Anterior cingulate cortex (tissue), 58 donors: ENCODE results near the gene USP30.

ENCODE experiments used
- DNase-seq, 58 donors: peaks; one replicate each; lab custom pipeline; 2025; lab: John Stamatoyannopoulos, UW

The USP30 gene

DNA sequence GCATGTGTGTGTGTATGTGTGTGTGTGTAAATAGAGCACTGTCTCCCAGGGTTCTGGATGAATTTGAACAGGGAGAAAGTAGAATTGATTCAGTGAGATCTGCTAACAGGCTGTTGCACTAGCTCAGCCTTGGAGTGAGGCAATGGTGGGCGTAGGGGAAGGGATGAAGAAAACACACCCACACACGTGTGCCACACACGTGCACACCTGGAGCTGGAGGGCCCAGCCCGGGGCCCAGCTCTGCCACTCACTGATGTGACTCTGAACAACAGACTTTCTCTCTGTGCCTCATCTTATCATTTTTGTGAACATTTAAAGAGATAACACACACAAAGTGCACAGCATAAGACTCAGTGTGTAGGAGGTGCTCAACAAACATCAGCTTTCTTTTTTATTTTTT, 68.2 kb downstream of the USP30 start:
- DNase-seq, result no peak

DNA sequence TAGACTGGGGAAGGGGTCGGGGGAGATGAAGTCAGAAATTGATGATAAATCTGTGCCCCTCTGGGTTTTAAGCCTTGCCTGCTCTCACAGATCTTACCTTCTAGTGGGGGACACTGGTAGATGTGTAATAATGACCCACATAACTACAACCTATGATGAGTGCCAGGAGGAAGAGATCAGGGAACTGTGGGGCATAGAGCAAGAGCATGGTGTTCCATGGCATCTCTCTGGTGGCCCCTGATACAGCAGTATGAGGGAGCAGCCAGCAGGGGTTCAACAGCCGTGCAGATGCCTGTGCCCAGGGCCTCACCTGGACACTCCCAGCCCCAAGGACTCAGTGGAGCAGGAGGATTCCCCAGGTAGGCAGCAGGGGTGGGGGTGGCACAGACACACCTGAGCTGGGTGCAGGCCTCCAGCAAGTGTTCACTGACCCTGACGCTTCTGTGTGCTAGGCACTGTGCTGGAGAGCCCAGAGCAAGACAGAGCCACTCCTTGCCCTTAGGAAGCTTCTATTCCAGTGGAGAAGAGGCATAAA, 69.0 kb downstream of the USP30 start:
- DNase-seq, result no peak

GRCh38 chr12:109124878-109125648, 72.7 kb downstream of the USP30 start:
- no peak for DNase-seq

GRCh38 chr12:109125791-109126190, 73.4 kb downstream of the USP30 start:
- no peak for DNase-seq

GRCh38 chr12:109126784-109127183, 74.4 kb downstream of the USP30 start:
- no peak for DNase-seq

DNA sequence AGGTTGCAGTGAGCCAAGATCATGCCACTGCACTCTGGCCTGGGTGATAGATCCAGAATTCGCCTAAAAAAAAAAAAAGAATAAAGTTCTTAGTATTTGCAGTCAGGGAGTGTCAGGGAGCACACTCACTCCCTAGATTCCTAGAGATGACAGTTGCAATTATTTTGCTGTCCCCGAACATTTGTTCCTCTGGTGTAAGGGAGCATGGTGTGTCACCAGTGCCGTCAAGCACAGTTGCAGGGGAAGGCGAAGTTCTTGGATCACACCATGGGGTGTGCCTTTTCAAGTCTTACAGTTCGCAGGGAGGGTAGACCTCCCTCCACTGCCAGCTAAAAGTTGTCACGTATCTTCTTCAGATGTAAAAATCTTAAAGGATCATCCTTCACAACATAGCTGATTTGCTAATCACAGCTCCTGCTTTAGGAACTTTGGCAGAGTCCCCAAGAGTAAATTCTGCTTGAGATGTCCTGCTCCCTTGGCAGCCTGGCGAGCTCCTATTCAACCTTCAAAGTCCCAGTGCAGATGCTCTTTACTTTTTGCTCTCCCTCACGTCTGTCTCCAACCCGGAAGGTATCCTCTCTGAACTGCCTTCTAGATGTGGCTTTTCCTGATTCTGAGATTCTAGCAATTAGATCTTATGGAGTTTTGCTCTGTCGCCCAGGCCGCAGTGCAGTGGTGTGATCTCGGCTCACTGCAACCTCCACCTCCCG, 75.3 kb downstream of the USP30 start:
- DNase-seq, result no peak

- no peak for DNase-seq
Measured at GRCh38 chr12:109130297-109131153, 78.1 kb downstream of the USP30 start.

- peak in 8 of 58 donors; percentile 4 to 60 (median 19) for DNase-seq
Measured at GRCh38 chr12:109131154-109132050, 79.0 kb downstream of the USP30 start.

DNA sequence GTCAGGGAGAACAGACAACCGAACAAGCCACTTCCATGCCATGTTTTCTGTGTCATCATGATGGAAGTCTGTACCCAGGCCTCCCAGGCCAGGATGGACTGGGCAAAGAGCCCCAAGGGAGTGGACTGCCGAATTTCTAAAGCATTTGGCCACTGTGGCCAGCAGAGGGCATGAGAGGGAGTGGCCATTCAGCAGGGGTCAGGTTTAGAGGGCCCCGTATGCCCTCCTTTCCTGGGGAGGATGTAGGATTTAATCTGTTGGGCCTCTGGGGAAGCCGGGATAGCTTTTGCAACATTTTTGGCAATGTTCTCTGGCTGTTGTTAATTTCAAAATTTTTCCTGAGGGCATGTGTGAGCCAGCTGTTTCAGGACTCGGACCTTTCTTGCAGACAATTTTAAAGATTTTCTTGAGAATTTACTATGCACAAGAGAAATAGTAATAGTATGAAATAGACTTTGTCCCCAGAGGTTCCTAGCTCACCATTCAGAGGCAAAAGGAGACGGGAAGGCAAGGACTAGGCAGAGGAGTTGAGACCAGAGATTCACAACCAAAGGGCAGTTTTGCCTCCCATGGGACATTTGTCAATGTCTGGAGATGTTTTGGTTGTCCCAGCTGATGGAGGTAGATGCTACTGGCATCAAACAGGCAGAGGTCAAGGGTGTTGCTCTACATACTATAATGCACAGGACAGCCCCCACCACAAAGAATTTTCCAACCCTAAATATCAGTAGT, 82.0 kb downstream of the USP30 start:
- DNase-seq, result peak in 2 of 58 donors; percentile 5 to 7

- no peak for DNase-seq
Measured at GRCh38 chr12:109137055-109137454, 84.7 kb downstream of the USP30 start.
